ENCODE results near the gene CLDN1. TPM values are rescaled to one million over a fixed set of nuclear protein-coding genes. Genes with fewer than 3 reads are reported as not detected.

CLDN1 gene
- total and polyA plus RNA-seq, 2 of the 8 experiments (the other 6 are each of a cell fraction or from before 2014, with no cell fraction given), result 3.1 to 6.1 TPM

- CTCF ChIA-PET (ENCODE audit: partially characterized antibody), result interaction anchor here (0.6 to 7.7 kb wide), 7 partner anchors 8 to 377 kb away, joined by 3 to 36 read pairs (median 3); partner anchors contain the start of gene CLDN1
- POLR2A ChIA-PET (ENCODE audit: partially characterized antibody), result no interaction called here
Measured at GRCh38 chr3:190336516-190337189, 14.4 kb upstream of the CLDN1 start.

More at GRCh38 chr3:190336516-190337189, 14.4 kb upstream of the CLDN1 start:
- no peak for DNase-seq (ENCODE audit: low read depth in 1 of 2, low spot score in 2 of 2)
- no peak overlapping the region for H2BK20ac ChIP-seq (ENCODE audit: low read length)
- H2BK12ac ChIP-seq (ENCODE audit: low read depth, low read length), result no peak overlapping the region
- H3K56ac ChIP-seq (replicated peaks; ENCODE audit: insufficient read length, low read depth, low read length), result no peak overlapping the region
- no peak overlapping the region for H2AFZ ChIP-seq (ENCODE audit: low read length)
- no peak overlapping the region for H4K5ac ChIP-seq (ENCODE audit: insufficient read length, low read depth, low read length)
- no peak overlapping the region for H3K27ac ChIP-seq (ENCODE audit: low read depth, low read length)
- no peak overlapping the region for H4K91ac ChIP-seq (replicated peaks; ENCODE audit: insufficient read length, low read length)
- FAIRE-seq, result no peak
- TF ChIP-seq ASH2L (IDR thresholded peaks at IDR 0.05; ENCODE audit: low read length) (no peak), PHF8 (conservative IDR thresholded peaks at IDR 0.05; ENCODE audit: low read depth, low read length) (no peak), KDM4A (IDR thresholded peaks at IDR 0.05; ENCODE audit: low read depth, low read length, severe bottlenecking) (no peak), SP4 (IDR thresholded peaks at IDR 0.05; ENCODE audit: low read length) (no peak), JUND (IDR thresholded peaks at IDR 0.05; ENCODE audit: low read length) (no peak), E2F6 (IDR thresholded peaks at IDR 0.05) (no peak), KDM1A (IDR thresholded peaks at IDR 0.05; ENCODE audit: borderline replicate concordance, low read length) (no peak)
- H3K23ac ChIP-seq (ENCODE audit: insufficient read length), result no peak overlapping the region
- no peak overlapping the region for H3K9ac ChIP-seq (replicated peaks in 1 of 4; ENCODE audit: extremely low read depth in 1 of 4, low read depth in 3 of 4, low read length in 3 of 4)
- H2BK120ac ChIP-seq (replicated peaks; ENCODE audit: low read depth, low read length), result no peak overlapping the region
- H2AK5ac ChIP-seq (ENCODE audit: low read depth, low read length), result no peak overlapping the region
- H3K23me2 ChIP-seq (ENCODE audit: low read depth, low read length), result no peaks in the 10 kb centered on the region
- no peak overlapping the region for H3K18ac ChIP-seq (ENCODE audit: extremely low read depth, low read length)
- no peak overlapping the region for H3K4me3 ChIP-seq (ENCODE audit: extremely low read depth in 1 of 4, insufficient read depth in 2 of 4, low read depth in 3 of 4, low read length in 4 of 4)
- H3K79me2 ChIP-seq (ENCODE audit: control insufficient read depth in 1 of 2, insufficient read depth in 2 of 2, low read length in 2 of 2), result no peaks in the 10 kb centered on the region
- 93% methylated on average over 3 of the region's 3 CpGs; no CpG with 5 or more reads in 1 of the 2 experiments for WGBS, 2 experiments (ENCODE audit: extremely low coverage in 1 of 2, insufficient coverage in 1 of 2, insufficient read length in 1 of 2, insufficient replicate concordance in 2 of 2, low coverage in 1 of 2, low lambda C conversion rate in 2 of 2, missing lambda C conversion rate in 1 of 2)
- no peak overlapping the region for H2BK15ac ChIP-seq (ENCODE audit: low read length)
- H2BK5ac ChIP-seq (ENCODE audit: low read depth, low read length), result no peak overlapping the region
- H3K14ac ChIP-seq (ENCODE audit: insufficient read length), result no peak overlapping the region
- no peaks in the 10 kb centered on the region for H4K20me1 ChIP-seq (replicated peaks in 1 of 2; ENCODE audit: control insufficient read depth in 1 of 2, insufficient read depth in 2 of 2, low read length in 2 of 2)
- H3K27me3 ChIP-seq (replicated peaks in 1 of 4; ENCODE audit: control insufficient read depth in 3 of 4, extremely low read depth in 1 of 4, insufficient read depth in 3 of 4, low read length in 3 of 4), result no peaks in the 10 kb centered on the region
- no peaks in the 10 kb centered on the region for H3K9me3 ChIP-seq (ENCODE audit: insufficient read depth in 2 of 2, low read depth in 1 of 2, low read length in 1 of 2)
- H3K4me1 ChIP-seq (replicated peaks in 1 of 4; ENCODE audit: control insufficient read depth in 3 of 4, insufficient read depth in 4 of 4, low read length in 3 of 4), result no peaks in the 10 kb centered on the region
- no peaks in the 10 kb centered on the region for H3K36me3 ChIP-seq (ENCODE audit: control insufficient read depth in 2 of 4, insufficient read depth in 4 of 4, low read length in 3 of 4)
- H4K8ac ChIP-seq (ENCODE audit: extremely low read depth, insufficient read depth, low read length), result no peak overlapping the region
- no peak overlapping the region for H3K4ac ChIP-seq (replicated peaks; ENCODE audit: insufficient read length, low read depth, low read length)
- H3K79me1 ChIP-seq (ENCODE audit: low read depth, low read length), result no peaks in the 10 kb centered on the region
- H3K4me2 ChIP-seq (ENCODE audit: insufficient read depth in 1 of 2, low read depth in 2 of 2, low read length in 2 of 2), result no peak overlapping the region

Measured in H1 (cell line).